Natural killer cell treated with Interleukin-12 subunit alpha and Interleukin-12 subunit beta and Interleukin-15 and Interleukin-18, amount 100 ng/mL, for 72 hours (primary cell): Measurements from ENCODE around the gene LTBP1. TPM values are rescaled to one million over a fixed set of nuclear protein-coding genes. Genes with fewer than 3 reads are reported as not detected.
A peak's percentile ranks its signal among the peaks of the same experiment; 100 is the strongest.

Experiments used
- ATAC-seq, 2 donors: fragments of 150-1000 bp; cut with Tn5 transposase in 1 of 2; sonication (Bioruptor Pico), chemical (Tn5 transposase) in 1 of 2; 2 replicates each; pipeline ENCODE4 v1.10.0; 2021
- DNase-seq: peaks from one replicate; pipeline ENCODE4 v3.0.0; 2022; ENCODE audit warnings: low spot score
- H3K27ac Mint-ChIP-seq, 2 donors: 1 replicate in 1 of 2; 2 replicates in 1 of 2; pipeline ENCODE4 v1.8.0; 2022; ENCODE audit warnings: mixed read lengths in 2 of 2, mild to moderate bottlenecking in 1 of 2, moderate library complexity in 1 of 2
- H3K27me3 Mint-ChIP-seq, 2 donors: 1 replicate in 1 of 2; 2 replicates in 1 of 2; pipeline ENCODE4 v1.8.0; 2022; ENCODE audit warnings: mixed read lengths in 2 of 2
- H3K36me3 Mint-ChIP-seq: one replicate; pipeline ENCODE4 v1.8.0; 2022; ENCODE audit warnings: mixed read lengths
- H3K4me1 Mint-ChIP-seq, 2 donors: 1 replicate in 1 of 2; 2 replicates in 1 of 2; pipeline ENCODE4 v1.8.0; 2022; ENCODE audit warnings: low read depth in 2 of 2, mixed read lengths in 2 of 2, mild to moderate bottlenecking in 1 of 2
- H3K4me3 Mint-ChIP-seq: one replicate; pipeline ENCODE4 v1.8.0; 2022; ENCODE audit warnings: mixed read lengths
- H3K9me3 Mint-ChIP-seq: 2 replicates; pipeline ENCODE4 v1.8.0; 2022; ENCODE audit warnings: mixed read lengths
- total RNA-seq, 2 donors: library from RNA; stranded (reverse); gene quantifications; one replicate each; pipeline ENCODE4 v1.2.3, GENCODE V29; 2022

LTBP1 gene
- total RNA-seq, 2 donors from 2014 or later = 0.39 to 0.76 TPM

DNA sequence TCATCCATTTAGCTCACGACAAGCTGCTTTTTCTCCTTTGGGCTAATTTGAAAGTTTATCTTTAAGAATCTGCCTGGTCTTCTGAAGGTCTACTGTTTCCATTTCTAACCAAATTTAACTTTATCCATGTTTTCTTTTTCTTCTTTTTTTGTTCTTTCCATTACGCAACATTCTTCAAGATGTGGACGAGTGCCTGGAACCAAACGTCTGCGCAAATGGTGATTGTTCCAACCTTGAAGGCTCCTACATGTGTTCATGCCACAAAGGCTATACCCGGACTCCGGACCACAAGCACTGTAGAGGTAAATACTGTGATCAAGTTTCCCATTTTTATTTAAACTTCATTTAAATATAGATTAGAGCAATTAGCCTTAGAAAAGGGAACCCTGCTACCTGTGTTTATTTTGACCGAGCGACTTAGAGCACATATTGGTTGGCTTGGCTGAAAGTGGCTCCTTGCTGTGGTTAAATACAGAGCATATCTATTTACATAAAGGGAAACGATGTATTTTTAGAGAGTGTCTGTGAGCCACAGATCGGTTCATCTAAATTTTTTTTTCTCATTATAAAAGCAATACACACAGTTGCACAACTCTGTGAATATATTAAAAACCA lies 346.3 kb downstream of the LTBP1 start:
- H3K36me3 Mint-ChIP-seq = no peaks in the 10 kb centered on the region
- DNase-seq (no peak), ATAC-seq (no peak)
- H3K27me3 Mint-ChIP-seq = peaks cover 0 to 12% of the 10 kb centered on the region in 2 donors
- no peaks in the 10 kb centered on the region for H3K4me1 Mint-ChIP-seq
- no peak overlapping the region for H3K4me3 Mint-ChIP-seq
- no peaks in the 10 kb centered on the region for H3K9me3 Mint-ChIP-seq
- H3K27ac Mint-ChIP-seq = no peak overlapping the region

- ATAC-seq (no peak), DNase-seq (no peak)
- Mint-ChIP-seq H3K36me3 (no peaks in the 10 kb centered on the region), H3K4me3 (no peak overlapping the region), H3K27ac (no peak overlapping the region), H3K27me3 (no peaks in the 10 kb centered on the region), H3K4me1 (no peaks in the 10 kb centered on the region), H3K9me3 (no peaks in the 10 kb centered on the region)
Measured at GRCh38 chr2:33298233-33298632, 351.5 kb downstream of the LTBP1 start.

DNA sequence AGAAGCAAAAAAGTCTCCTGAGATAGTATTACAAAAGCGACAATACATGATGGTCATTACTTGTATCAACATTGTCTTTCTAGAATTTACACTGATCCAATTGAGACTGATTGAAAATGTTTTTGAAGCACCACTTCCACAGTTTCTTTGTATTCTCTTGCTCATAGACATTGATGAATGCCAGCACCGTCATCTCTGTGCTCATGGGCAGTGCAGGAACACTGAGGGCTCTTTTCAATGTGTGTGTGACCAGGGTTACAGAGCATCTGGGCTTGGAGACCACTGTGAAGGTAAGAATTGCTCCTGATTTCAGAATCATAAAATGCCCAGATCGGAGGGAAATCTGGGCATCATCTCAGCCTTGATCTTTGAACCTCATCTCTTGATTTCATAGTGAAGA lies 354.6 kb downstream of the LTBP1 start:
- H3K9me3 Mint-ChIP-seq = no peaks in the 10 kb centered on the region

DNA sequence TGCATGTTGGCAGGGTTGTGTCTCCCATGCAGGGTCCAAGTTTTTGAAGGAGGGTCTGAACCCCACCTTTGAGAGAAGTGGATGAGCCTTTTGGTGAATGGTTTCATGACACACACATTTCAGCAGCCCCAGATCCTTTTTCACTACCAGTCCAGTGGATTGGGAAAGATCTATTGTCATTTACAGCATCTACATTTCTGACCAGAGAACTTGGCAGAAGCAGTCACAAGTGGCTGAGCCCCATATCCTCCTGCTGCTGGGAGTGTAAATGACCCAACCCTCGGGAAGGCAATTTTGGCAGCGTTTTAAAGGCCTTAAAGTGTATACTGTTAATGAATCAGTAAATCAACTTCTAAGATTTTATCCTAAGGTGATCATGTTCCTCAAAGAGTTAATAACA lies 355.6 kb downstream of the LTBP1 start:
- no peak for ATAC-seq
- H3K4me1 Mint-ChIP-seq = no peaks in the 10 kb centered on the region

More for the DNA sequence above, 354.6 kb downstream of the LTBP1 start:
- Mint-ChIP-seq H3K27me3 (no peaks in the 10 kb centered on the region), H3K4me1 (no peaks in the 10 kb centered on the region), H3K27ac (no peak overlapping the region), H3K4me3 (no peak overlapping the region), H3K36me3 (no peaks in the 10 kb centered on the region)
- ATAC-seq (no peak), DNase-seq (no peak)

DNA sequence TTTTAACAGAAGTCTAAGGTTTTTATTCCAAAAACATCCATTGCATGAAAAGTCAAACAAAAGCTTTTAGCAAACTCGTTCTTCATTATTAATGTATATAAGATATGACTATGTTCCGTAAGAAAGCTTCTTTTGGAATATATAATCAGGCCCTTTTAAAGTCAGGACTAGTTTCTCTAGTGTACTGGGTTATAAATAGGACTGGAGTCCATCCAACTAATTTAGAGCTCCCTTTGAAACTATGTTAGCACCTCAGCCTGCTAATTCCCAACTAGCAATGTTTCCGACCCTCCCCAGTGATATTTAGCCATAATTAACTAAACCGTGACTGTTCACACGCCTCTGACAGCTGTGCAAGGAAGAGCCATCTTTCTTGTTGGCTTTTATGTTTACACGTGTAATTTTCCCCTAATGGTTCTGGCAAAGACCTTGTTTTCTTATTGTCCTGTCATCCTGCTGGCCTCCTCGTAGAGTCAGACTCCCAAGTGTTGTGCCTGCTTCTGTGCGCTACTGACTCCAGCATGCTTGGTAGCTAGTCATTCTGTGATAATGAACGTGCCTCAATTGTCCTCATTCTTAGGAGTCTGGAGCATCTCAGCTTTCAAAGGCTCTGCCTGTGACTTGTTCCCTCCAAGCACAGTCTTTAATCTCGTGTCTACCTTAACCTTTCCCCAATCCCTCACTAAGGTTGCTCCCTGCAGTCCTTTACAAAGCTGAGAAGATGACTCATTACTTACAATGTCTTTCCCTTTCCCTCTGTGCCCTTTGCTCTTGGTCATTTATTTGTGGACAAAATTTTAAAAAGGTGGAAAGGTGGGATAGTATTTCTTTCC lies 357.5 kb downstream of the LTBP1 start:
- ATAC-seq (no peak), DNase-seq (no peak)
- Mint-ChIP-seq H3K36me3 (no peaks in the 10 kb centered on the region), H3K4me1 (no peaks in the 10 kb centered on the region), H3K27ac (no peak overlapping the region), H3K27me3 (no peaks in the 10 kb centered on the region), H3K4me3 (no peak overlapping the region), H3K9me3 (no peaks in the 10 kb centered on the region)

More for the DNA sequence above, 355.6 kb downstream of the LTBP1 start:
- H3K27me3 Mint-ChIP-seq = no peaks in the 10 kb centered on the region
- H3K36me3 Mint-ChIP-seq = no peaks in the 10 kb centered on the region
- H3K27ac Mint-ChIP-seq = no peak overlapping the region
- no peaks in the 10 kb centered on the region for H3K9me3 Mint-ChIP-seq
- DNase-seq = no peak
- H3K4me3 Mint-ChIP-seq = no peak overlapping the region

GRCh38 chr2:33307659-33308270 lies 361.0 kb downstream of the LTBP1 start:
- ATAC-seq = no peak

DNA sequence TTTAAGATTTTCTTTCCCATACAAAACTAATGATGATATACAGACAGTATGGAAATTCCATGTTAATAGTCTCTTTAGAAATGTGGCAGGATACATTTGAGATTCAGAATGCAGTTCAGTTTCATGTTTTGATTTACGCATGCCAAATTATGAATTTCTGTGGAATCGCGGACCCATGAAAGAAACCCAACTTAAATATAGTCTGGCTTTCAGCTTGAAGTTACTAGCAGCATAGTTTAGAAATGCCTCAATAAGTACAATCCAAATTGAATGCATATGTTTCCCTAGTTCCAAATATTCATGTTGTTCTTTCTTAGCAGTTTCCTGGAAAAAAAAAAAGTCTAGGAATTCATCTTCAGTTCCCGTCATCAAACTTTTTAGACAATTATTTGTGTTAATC lies 365.6 kb downstream of the LTBP1 start:
- H3K4me3 Mint-ChIP-seq = no peak overlapping the region
- H3K4me1 Mint-ChIP-seq = no peaks in the 10 kb centered on the region
- ATAC-seq (no peak), DNase-seq (no peak)
- no peak overlapping the region for H3K27ac Mint-ChIP-seq
- peaks cover 0 to 11% of the 10 kb centered on the region in 2 donors for H3K27me3 Mint-ChIP-seq
- no peaks in the 10 kb centered on the region for H3K9me3 Mint-ChIP-seq
- H3K36me3 Mint-ChIP-seq = no peaks in the 10 kb centered on the region

More at GRCh38 chr2:33307659-33308270, 361.0 kb downstream of the LTBP1 start:
- Mint-ChIP-seq H3K27ac (no peak overlapping the region), H3K9me3 (no peaks in the 10 kb centered on the region), H3K27me3 (peaks cover 0 to 4% of the 10 kb centered on the region in 2 donors), H3K4me1 (no peaks in the 10 kb centered on the region), H3K36me3 (no peaks in the 10 kb centered on the region), H3K4me3 (no peak overlapping the region)
- no peak for DNase-seq

GRCh38 chr2:33313039-33313438 lies 366.3 kb downstream of the LTBP1 start:
- no peak for ATAC-seq
- H3K36me3 Mint-ChIP-seq = no peaks in the 10 kb centered on the region
- no peak overlapping the region for H3K27ac Mint-ChIP-seq
- no peak for DNase-seq
- H3K27me3 Mint-ChIP-seq = peaks cover 0 to 12% of the 10 kb centered on the region in 2 donors
- H3K4me3 Mint-ChIP-seq = peak overlapping the region; percentile 0
- H3K4me1 Mint-ChIP-seq = no peaks in the 10 kb centered on the region
- H3K9me3 Mint-ChIP-seq = no peaks in the 10 kb centered on the region

GRCh38 chr2:33314541-33314940 lies 367.8 kb downstream of the LTBP1 start:
- ATAC-seq = no peak
- H3K27me3 Mint-ChIP-seq = peaks cover 0 to 12% of the 10 kb centered on the region in 2 donors
- H3K4me3 Mint-ChIP-seq = no peak overlapping the region
- H3K9me3 Mint-ChIP-seq = no peaks in the 10 kb centered on the region
- H3K4me1 Mint-ChIP-seq = no peaks in the 10 kb centered on the region
- no peaks in the 10 kb centered on the region for H3K36me3 Mint-ChIP-seq
- no peak overlapping the region for H3K27ac Mint-ChIP-seq
- DNase-seq = no peak

GRCh38 chr2:33316328-33316727 lies 369.6 kb downstream of the LTBP1 start:
- Mint-ChIP-seq H3K27me3 (peaks cover 0 to 10% of the 10 kb centered on the region in 2 donors), H3K27ac (no peak overlapping the region), H3K36me3 (no peaks in the 10 kb centered on the region), H3K4me3 (no peak overlapping the region), H3K9me3 (no peaks in the 10 kb centered on the region), H3K4me1 (peaks cover 5 to 16% of the 10 kb centered on the region in 2 donors)
- DNase-seq = no peak
- no peak for ATAC-seq

DNA sequence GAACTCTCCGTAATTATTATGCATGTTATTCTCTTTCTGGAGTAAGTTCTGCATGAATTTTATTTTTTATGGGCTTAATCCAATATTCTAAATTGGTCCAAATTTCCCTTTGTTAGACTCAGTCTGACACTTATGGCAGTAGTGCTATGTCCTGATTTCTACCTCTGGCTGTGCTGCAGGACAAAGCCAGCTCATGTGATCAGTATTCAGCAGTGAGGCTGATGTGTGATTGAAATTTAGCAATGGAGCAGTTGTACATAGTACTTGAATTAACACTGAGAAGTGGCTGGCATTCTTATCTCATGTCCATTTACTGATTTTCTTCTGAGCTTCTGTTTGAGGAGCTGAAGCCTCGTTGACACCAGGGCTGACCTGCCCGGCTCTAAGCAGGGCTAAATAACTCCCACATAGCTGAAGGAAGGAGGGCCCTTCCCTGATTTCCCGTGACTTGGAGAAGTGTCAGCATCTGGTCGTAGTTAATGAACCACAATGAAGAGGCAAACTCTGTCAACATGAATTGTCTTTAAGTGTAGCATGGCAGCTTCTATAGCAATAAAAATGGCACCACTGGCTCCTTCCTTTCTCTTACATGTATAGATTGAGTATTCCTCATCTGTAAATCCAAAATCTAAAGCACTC lies 370.7 kb downstream of the LTBP1 start:
- Mint-ChIP-seq H3K36me3 (no peaks in the 10 kb centered on the region), H3K9me3 (no peaks in the 10 kb centered on the region), H3K27me3 (peaks cover 0 to 10% of the 10 kb centered on the region in 2 donors)

DNA sequence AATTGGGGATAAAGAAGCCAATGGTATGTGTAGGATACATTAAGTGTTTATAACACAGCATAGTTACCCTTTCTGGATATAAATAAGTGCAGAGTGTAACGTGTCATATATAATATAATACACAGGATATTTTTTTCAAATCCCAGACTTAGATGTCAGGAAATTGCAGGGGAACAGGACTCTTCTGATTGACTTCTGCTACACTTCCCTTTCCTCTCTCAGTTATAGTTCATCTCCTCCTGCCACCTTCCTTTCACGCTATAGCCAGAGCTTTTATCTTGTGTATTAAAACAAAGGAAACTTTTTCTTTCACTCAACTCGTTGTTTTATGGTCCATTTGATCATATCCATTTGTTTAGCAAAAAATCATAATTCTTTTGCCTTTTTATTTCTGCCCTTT lies 371.7 kb downstream of the LTBP1 start:
- no peaks in the 10 kb centered on the region for H3K9me3 Mint-ChIP-seq
- peaks cover 0 to 8% of the 10 kb centered on the region in 2 donors for H3K27me3 Mint-ChIP-seq
- H3K4me3 Mint-ChIP-seq = no peak overlapping the region
- peaks cover 9 to 30% of the 10 kb centered on the region in 2 donors for H3K4me1 Mint-ChIP-seq
- DNase-seq (no peak), ATAC-seq (no peak)
- no peaks in the 10 kb centered on the region for H3K36me3 Mint-ChIP-seq
- H3K27ac Mint-ChIP-seq = no peak overlapping the region

More for the DNA sequence above, 370.7 kb downstream of the LTBP1 start:
- Mint-ChIP-seq H3K4me1 (peaks cover 6 to 25% of the 10 kb centered on the region in 2 donors), H3K27ac (no peak overlapping the region), H3K4me3 (no peak overlapping the region)
- no peak for ATAC-seq
- DNase-seq = no peak

GRCh38 chr2:33320573-33320972 lies 373.8 kb downstream of the LTBP1 start:
- DNase-seq (no peak), ATAC-seq (no peak)
- Mint-ChIP-seq H3K27me3 (peaks cover 0 to 7% of the 10 kb centered on the region in 2 donors), H3K4me1 (peaks cover 9 to 30% of the 10 kb centered on the region in 2 donors), H3K27ac (peak overlapping the region; percentile 43 to 79), H3K9me3 (no peaks in the 10 kb centered on the region), H3K36me3 (no peaks in the 10 kb centered on the region), H3K4me3 (peak overlapping the region; percentile 43)
